ENCODE results near the gene EPS8L2.

Gene EPS8L2

DNA sequence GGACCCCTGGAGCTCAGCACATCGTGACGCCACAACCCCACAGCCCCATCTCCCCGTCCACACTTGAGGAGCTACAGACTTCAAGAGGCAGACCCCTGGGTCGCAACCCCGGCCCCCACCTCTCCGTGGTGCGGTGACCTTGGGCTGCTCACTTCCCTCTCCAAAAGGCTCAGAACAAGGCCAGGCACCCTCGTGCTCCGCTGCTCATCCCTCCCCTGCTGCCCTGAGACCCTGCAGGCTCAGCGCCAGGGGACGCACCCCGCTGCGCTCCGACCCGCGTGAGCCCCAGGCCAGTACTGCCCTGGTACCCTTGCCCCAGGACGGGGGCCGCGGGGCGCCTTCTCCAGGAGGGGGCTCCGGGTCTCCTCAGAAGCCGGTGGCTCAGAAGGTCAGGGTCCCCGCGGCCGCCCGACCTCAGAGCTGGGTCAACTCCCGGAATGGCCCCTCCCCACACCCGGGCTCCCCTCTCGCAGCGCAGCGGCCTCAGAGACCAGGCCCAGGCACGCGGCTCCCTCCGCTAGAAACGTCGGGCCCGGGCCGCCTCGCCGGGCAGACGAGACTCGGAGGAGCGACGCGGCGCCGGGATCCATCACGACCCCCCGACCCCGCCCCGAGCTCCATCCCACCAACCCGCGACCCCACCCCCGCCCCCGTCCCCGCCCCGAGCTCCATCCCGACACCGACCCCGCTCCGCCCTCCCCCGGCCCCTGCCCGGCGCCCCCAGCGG lies 70.7 kb downstream of the EPS8L2 start (continued):
- TF ChIP-seq, protein P1, sequence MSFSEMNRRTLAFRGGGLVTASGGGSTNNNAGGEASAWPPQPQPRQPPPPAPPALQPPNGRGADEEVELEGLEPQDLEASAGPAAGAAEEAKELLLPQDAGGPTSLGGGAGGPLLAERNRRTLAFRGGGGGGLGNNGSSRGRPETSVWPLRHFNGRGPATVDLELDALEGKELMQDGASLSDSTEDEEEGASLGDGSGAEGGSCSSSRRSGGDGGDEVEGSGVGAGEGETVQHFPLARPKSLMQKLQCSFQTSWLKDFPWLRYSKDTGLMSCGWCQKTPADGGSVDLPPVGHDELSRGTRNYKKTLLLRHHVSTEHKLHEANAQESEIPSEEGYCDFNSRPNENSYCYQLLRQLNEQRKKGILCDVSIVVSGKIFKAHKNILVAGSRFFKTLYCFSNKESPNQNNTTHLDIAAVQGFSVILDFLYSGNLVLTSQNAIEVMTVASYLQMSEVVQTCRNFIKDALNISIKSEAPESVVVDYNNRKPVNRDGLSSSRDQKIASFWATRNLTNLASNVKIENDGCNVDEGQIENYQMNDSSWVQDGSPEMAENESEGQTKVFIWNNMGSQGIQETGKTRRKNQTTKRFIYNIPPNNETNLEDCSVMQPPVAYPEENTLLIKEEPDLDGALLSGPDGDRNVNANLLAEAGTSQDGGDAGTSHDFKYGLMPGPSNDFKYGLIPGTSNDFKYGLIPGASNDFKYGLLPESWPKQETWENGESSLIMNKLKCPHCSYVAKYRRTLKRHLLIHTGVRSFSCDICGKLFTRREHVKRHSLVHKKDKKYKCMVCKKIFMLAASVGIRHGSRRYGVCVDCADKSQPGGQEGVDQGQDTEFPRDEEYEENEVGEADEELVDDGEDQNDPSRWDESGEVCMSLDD (tag by site-specific recombination; IDR thresholded peaks at IDR 0.05) = 0 out of 2 replicates have a peak, but pooled peaks have one; percentile 23
- TF ChIP-seq, protein P2, sequence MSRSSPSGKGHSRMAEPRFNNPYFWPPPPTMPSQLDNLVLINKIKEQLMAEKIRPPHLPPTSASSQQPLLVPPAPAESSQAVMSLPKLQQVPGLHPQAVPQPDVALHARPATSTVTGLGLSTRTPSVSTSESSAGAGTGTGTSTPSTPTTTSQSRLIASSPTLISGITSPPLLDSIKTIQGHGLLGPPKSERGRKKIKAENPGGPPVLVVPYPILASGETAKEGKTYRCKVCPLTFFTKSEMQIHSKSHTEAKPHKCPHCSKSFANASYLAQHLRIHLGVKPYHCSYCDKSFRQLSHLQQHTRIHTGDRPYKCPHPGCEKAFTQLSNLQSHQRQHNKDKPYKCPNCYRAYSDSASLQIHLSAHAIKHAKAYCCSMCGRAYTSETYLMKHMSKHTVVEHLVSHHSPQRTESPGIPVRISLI (tag by site-specific recombination; IDR thresholded peaks at IDR 0.05) = no peak
- TF ChIP-seq GLIS2 (tag by site-specific recombination; IDR thresholded peaks at IDR 0.05) = peak; percentile 96
- TF ChIP-seq ZNF830 (tag by site-specific recombination; IDR thresholded peaks at IDR 0.05; ENCODE audit: low read depth) = no peak
- no peak for TF ChIP-seq ZNF19 (tag by site-specific recombination; IDR thresholded peaks at IDR 0.05; ENCODE audit: low read depth)
- no peak for TF ChIP-seq ZNF449 (tag by site-specific recombination; IDR thresholded peaks at IDR 0.05)
- TF ChIP-seq GLIS1 (tag by site-specific recombination; IDR thresholded peaks at IDR 0.05) = peak; percentile 36; the same call in 1 of the 2 replicates
